Loucy (cell line): Measurements from ENCODE around the gene KRTAP10-2.

Experiments used
- H2AFZ ChIP-seq: fragments of 200-600 bp; sonication (generic); 2 replicates; pipeline ENCODE4 v1.6.0; 2016; ENCODE audit warnings: antibody characterized with exemption, mild to moderate bottlenecking, low read length, moderate library complexity
- H3F3A ChIP-seq: fragments of 200-600 bp; 2 replicates; pipeline ENCODE4 v1.6.0; 2016; ENCODE audit warnings: antibody characterized with exemption, low read depth, mild to moderate bottlenecking
- H3K27me3 ChIP-seq: fragments of 200-600 bp; sonication (generic); 2 replicates; pipeline ENCODE4 v1.6.1; 2014; ENCODE audit warnings: low read length, mild to moderate bottlenecking; ENCODE audit not compliant: insufficient read depth, poor library complexity, severe bottlenecking
- H3K36me3 ChIP-seq: fragments of 200-600 bp; sonication (generic); 2 replicates; pipeline ENCODE4 v1.6.1; 2016; ENCODE audit warnings: low read length; ENCODE audit not compliant: insufficient read depth
- H3K4me1 ChIP-seq: fragments of 200-600 bp; sonication (generic); 2 replicates; pipeline ENCODE4 v1.5.1; 2014; ENCODE audit warnings: low read length, mild to moderate bottlenecking; ENCODE audit not compliant: insufficient read depth, poor library complexity, severe bottlenecking
- H3K4me2 ChIP-seq: fragments of 200-600 bp; sonication (generic); 2 replicates; pipeline ENCODE4 v1.6.0; 2014; ENCODE audit warnings: antibody characterized with exemption, low read length, low read depth, mild to moderate bottlenecking; ENCODE audit not compliant: poor library complexity, severe bottlenecking
- H3K4me3 ChIP-seq: fragments of 200-600 bp; sonication (generic); 2 replicates; pipeline ENCODE4 v1.5.1; 2014; ENCODE audit warnings: low read length, mild to moderate bottlenecking, mixed read lengths; ENCODE audit not compliant: poor library complexity, severe bottlenecking
- H3K79me2 ChIP-seq: fragments of 200-600 bp; sonication (generic); 2 replicates; pipeline ENCODE4 v1.6.1; 2014; ENCODE audit warnings: low read length; ENCODE audit not compliant: insufficient read depth
- H3K9ac ChIP-seq: fragments of 200-600 bp; sonication (generic); 2 replicates; pipeline ENCODE4 v1.6.0; 2014; ENCODE audit warnings: mild to moderate bottlenecking, low read depth, low read length, moderate library complexity; ENCODE audit not compliant: poor library complexity, severe bottlenecking
- H3K9me2 ChIP-seq: fragments of 200-600 bp; sonication (generic); replicated peaks from 2 replicates; pipeline ENCODE4 v1.6.1; 2016; ENCODE audit warnings: low read depth, low read length, mixed read lengths
- H3K9me3 ChIP-seq: fragments of 200-600 bp; sonication (generic); 2 replicates; pipeline ENCODE4 v1.6.1; 2014; ENCODE audit warnings: mild to moderate bottlenecking, antibody characterized with exemption, low read length, low read depth; ENCODE audit not compliant: insufficient read depth
- H4K20me1 ChIP-seq: fragments of 200-600 bp; sonication (generic); 2 replicates; pipeline ENCODE4 v1.6.0; 2014; ENCODE audit warnings: antibody characterized with exemption, low read length, mild to moderate bottlenecking; ENCODE audit not compliant: insufficient read depth, poor library complexity, severe bottlenecking
- CTCF ChIP-seq: fragments of 200-600 bp; sonication (generic); conservative IDR thresholded peaks from 2 replicates; pipeline ENCODE4 v1.5.1; 2014; ENCODE audit warnings: mild to moderate bottlenecking, antibody characterized with exemption, low read length
- EZH2phosphoT487 ChIP-seq: fragments of 200-600 bp; IDR thresholded peaks from 2 replicates; pipeline ENCODE4 v1.6.1; 2018; ENCODE audit warnings: antibody characterized with exemption, mild to moderate bottlenecking, moderate library complexity, borderline replicate concordance

Gene KRTAP10-2

GRCh38 chr21:44533121-44533890 lies 18.0 kb downstream of the KRTAP10-2 start:
- no peaks in the 10 kb centered on the region for H3K9me2 ChIP-seq
- H3K4me1 ChIP-seq = no peaks in the 10 kb centered on the region
- H2AFZ ChIP-seq = no peak overlapping the region
- H3K36me3 ChIP-seq = no peaks in the 10 kb centered on the region
- no peaks in the 10 kb centered on the region for H3K79me2 ChIP-seq
- H3F3A ChIP-seq = no peaks in the 10 kb centered on the region
- no peaks in the 10 kb centered on the region for H4K20me1 ChIP-seq
- H3K9ac ChIP-seq = no peak overlapping the region
- H3K9me3 ChIP-seq = no peaks in the 10 kb centered on the region; the same call in 1 of the 2 replicates
- H3K4me3 ChIP-seq = no peak overlapping the region
- H3K27me3 ChIP-seq = no peaks in the 10 kb centered on the region
- TF ChIP-seq CTCF (no peak), EZH2phosphoT487 (no peak)
- no peak overlapping the region for H3K4me2 ChIP-seq

DNA sequence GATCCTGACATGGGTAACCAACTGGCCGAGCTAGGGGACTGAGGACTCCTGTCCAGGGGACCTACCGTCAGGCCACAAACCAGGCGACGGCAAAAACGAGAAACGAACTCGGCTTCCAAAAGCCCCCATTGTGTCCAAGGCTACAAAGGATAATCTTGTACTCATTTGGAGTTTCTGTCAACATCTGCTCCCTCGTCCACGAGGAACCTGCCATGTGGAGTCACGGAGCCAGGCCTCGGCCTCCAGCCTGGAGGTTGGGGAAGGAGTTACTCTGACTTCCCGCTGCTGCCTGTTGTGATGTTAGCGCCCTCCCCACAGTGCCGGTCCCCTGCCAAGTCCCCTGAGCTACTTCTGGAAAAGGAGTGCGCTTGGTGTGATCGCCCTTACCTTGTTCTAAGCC lies 18.6 kb downstream of the KRTAP10-2 start:
- no peaks in the 10 kb centered on the region for H3K36me3 ChIP-seq
- TF ChIP-seq CTCF (no peak), EZH2phosphoT487 (no peak)
- H4K20me1 ChIP-seq = no peaks in the 10 kb centered on the region
- H3K9ac ChIP-seq = no peak overlapping the region
- H2AFZ ChIP-seq = no peak overlapping the region
- no peak overlapping the region for H3K4me3 ChIP-seq
- H3K4me2 ChIP-seq = no peak overlapping the region
- H3F3A ChIP-seq = no peaks in the 10 kb centered on the region
- no peaks in the 10 kb centered on the region for H3K79me2 ChIP-seq
- no peaks in the 10 kb centered on the region for H3K9me2 ChIP-seq
- no peaks in the 10 kb centered on the region for H3K4me1 ChIP-seq
- no peaks in the 10 kb centered on the region; the same call in 1 of the 2 replicates for H3K9me3 ChIP-seq
- H3K27me3 ChIP-seq = no peaks in the 10 kb centered on the region

- H3K4me2 ChIP-seq = no peak overlapping the region
- H3K27me3 ChIP-seq = no peaks in the 10 kb centered on the region
- no peaks in the 10 kb centered on the region for H3F3A ChIP-seq
- H3K4me3 ChIP-seq = no peak overlapping the region
- H3K9ac ChIP-seq = no peak overlapping the region
- no peak overlapping the region for H2AFZ ChIP-seq
- no peaks in the 10 kb centered on the region; the same call in 1 of the 2 replicates for H3K9me3 ChIP-seq
- H4K20me1 ChIP-seq = no peaks in the 10 kb centered on the region
- no peaks in the 10 kb centered on the region for H3K9me2 ChIP-seq
- H3K4me1 ChIP-seq = no peaks in the 10 kb centered on the region
- H3K79me2 ChIP-seq = no peaks in the 10 kb centered on the region
- TF ChIP-seq CTCF (no peak), EZH2phosphoT487 (no peak)
- no peaks in the 10 kb centered on the region for H3K36me3 ChIP-seq
Measured at GRCh38 chr21:44531606-44532564, 19.4 kb downstream of the KRTAP10-2 start.
